ENCODE results near the gene ST8SIA6. TPM values are rescaled to one million over a fixed set of nuclear protein-coding genes. Genes with fewer than 3 reads are reported as not detected.

ST8SIA6 gene
- total and polyA plus RNA-seq, 9 of the 15 experiments (the other 6 are each of a cell fraction or from before 2014, with no cell fraction given), result 0.69 to 6.7 (median 5.0) TPM

DNA sequence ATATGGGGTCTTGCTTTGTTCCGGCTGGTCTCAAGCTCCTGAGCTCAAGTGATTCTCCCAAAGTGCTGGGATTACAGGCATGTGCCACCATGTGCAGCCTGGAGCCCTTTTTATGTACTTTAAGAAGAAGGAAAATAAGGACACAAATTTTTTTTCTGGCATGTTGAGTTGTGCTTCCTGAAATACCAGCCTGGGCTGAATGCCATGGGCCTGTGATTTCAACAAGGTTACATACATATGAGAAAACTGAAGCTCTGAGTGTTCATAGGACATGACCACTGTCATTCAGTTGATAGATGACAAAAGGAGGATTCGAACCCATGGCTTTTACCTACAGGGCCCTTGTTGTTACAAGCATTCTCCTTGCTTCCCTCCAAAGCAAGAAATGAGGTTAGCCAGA is 36.1 kb downstream of the ST8SIA6 start (continued):
- TF ChIP-seq SMARCB1 (IDR thresholded peaks at IDR 0.05; ENCODE audit: insufficient read length, low read depth) (no peak), ZBTB8A (IDR thresholded peaks at IDR 0.05; ENCODE audit: partially characterized antibody) (no peak), SAFB (IDR thresholded peaks at IDR 0.05; ENCODE audit: borderline replicate concordance, low read depth, low read length) (no peak)
- TF ChIP-seq, protein P1, sequence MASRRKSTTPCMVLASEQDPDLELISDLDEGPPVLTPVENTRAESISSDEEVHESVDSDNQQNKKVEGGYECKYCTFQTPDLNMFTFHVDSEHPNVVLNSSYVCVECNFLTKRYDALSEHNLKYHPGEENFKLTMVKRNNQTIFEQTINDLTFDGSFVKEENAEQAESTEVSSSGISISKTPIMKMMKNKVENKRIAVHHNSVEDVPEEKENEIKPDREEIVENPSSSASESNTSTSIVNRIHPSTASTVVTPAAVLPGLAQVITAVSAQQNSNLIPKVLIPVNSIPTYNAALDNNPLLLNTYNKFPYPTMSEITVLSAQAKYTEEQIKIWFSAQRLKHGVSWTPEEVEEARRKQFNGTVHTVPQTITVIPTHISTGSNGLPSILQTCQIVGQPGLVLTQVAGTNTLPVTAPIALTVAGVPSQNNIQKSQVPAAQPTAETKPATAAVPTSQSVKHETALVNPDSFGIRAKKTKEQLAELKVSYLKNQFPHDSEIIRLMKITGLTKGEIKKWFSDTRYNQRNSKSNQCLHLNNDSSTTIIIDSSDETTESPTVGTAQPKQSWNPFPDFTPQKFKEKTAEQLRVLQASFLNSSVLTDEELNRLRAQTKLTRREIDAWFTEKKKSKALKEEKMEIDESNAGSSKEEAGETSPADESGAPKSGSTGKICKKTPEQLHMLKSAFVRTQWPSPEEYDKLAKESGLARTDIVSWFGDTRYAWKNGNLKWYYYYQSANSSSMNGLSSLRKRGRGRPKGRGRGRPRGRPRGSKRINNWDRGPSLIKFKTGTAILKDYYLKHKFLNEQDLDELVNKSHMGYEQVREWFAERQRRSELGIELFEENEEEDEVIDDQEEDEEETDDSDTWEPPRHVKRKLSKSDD (conservative IDR thresholded peaks at IDR 0.05; ENCODE audit: low read length), result no peak

DNA sequence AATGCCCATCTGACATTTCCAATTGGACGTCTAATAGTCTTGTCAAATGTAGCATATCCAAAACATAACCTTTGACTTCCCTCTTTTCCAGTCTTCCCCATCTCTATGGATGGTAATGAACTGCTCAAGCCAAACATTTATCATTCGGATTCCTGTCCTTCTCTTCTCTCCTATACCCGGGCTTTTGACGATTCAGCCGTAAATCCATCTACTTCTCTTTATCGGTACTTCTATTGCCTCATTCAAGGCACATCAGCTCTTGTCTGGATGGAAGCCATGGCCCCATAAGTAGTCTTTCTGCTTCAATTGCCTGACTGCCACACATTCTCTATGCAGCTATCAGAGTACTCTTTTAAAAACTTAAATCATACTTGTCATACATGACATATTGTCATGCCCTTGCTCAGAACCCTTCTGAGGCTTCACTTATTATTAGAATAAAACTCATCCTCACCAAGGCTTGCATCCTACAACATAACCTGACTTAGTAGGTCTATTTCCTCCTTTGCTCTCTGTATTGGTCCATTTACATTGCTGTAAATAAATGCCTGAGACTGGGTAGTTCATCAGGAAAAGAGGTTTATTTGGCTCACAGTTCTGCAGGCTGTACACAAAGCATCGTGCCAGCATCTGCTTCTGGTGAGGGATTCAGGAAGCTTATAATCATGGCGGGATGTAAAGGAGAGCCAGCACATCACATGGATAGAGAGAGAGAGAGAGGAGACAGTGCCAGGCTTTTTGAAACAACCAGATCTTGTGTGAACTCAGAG is 37.8 kb downstream of the ST8SIA6 start:
- in situ Hi-C loops (cut with MboI) (no loop called here), intact Hi-C loops (cut with micrococcal nuclease) (no loop called here)
- H3K9ac ChIP-seq (ENCODE audit: insufficient read depth in 1 of 2, low read depth in 2 of 2, low read length in 2 of 2), result no peak overlapping the region
- H2AFZ ChIP-seq (ENCODE audit: low read depth, low read length), result peak overlapping the region; percentile 35
- H3K4me3 ChIP-seq, result no peak overlapping the region
- H3K4me2 ChIP-seq (ENCODE audit: insufficient read depth, low read length), result peak overlapping the region; percentile 15; the same call in 1 of the 2 replicates
- ATAC-seq (no peak; the same call in 1 of the 3 replicates), DNase-seq (ENCODE audit: extremely low read depth in 1 of 4, low spot score in 3 of 4) (no peak), FAIRE-seq (no peak)
- POLR2A ChIA-PET, result interaction anchor here (1.0 to 1.8 kb wide), 2 partner anchors 8 to 10 kb away, joined by 3 to 6 read pairs; no protein-coding TSS in a partner anchor
- no peaks in the 10 kb centered on the region for H3K9me3 ChIP-seq (replicated peaks; ENCODE audit: control insufficient read depth, insufficient read depth, low read depth, low read length)
- no peaks in the 10 kb centered on the region for H3K27me3 ChIP-seq (ENCODE audit: control insufficient read depth in 2 of 2, insufficient read depth in 2 of 2, low read length in 2 of 2)
- CTCF ChIA-PET (ENCODE audit: low intra/inter-chr PET ratio), result no interaction called here
- peaks cover 5% of the 10 kb centered on the region; the same call in 1 of the 3 replicates for H3K79me2 ChIP-seq (ENCODE audit: control insufficient read depth, insufficient read depth, low read length)
- H4K20me1 ChIP-seq (replicated peaks; ENCODE audit: control insufficient read depth, insufficient read depth, low read length), result no peaks in the 10 kb centered on the region
- H3K4me1 ChIP-seq (replicated peaks in 1 of 2; ENCODE audit: control insufficient read depth in 2 of 2, insufficient read depth in 2 of 2, low read length in 2 of 2), result peaks cover 18 to 43% of the 10 kb centered on the region in 2 experiments; a peak in 4 of 5 replicates
- no peaks in the 10 kb centered on the region for H3K9me1 ChIP-seq (ENCODE audit: control insufficient read depth, insufficient read depth, low read length)
- BruUV-seq (replicated peaks), result no TSS peak
- 55% methylated on average over 8 of the region's 8 CpGs for WGBS (ENCODE audit: insufficient coverage, low coverage, missing lambda C conversion rate)
- peaks cover 3% of the 10 kb centered on the region; the same call in 2 of the 3 replicates for H3K36me3 ChIP-seq (ENCODE audit: control insufficient read depth, insufficient read depth, low read length)
- no peak overlapping the region for H3K27ac ChIP-seq (ENCODE audit: extremely low read depth, low read depth, low read length)
- TF ChIP-seq NR2C2 (CRISPR knock-in tag; IDR thresholded peaks at IDR 0.05) (no peak), NR2C2 (tag; IDR thresholded peaks at IDR 0.05) (no peak), ZFPM2 (CRISPR knock-in tag; IDR thresholded peaks at IDR 0.05) (no peak), ZNF431 (CRISPR knock-in tag; IDR thresholded peaks at IDR 0.05) (no peak), CHD4 (IDR thresholded peaks at IDR 0.05; ENCODE audit: insufficient read depth, insufficient replicate concordance, low read depth, low read length, poor library complexity, severe bottlenecking) (no peak), MTA1 (IDR thresholded peaks at IDR 0.05; ENCODE audit: borderline replicate concordance) (no peak)
- TF ChIP-seq, protein P2, sequence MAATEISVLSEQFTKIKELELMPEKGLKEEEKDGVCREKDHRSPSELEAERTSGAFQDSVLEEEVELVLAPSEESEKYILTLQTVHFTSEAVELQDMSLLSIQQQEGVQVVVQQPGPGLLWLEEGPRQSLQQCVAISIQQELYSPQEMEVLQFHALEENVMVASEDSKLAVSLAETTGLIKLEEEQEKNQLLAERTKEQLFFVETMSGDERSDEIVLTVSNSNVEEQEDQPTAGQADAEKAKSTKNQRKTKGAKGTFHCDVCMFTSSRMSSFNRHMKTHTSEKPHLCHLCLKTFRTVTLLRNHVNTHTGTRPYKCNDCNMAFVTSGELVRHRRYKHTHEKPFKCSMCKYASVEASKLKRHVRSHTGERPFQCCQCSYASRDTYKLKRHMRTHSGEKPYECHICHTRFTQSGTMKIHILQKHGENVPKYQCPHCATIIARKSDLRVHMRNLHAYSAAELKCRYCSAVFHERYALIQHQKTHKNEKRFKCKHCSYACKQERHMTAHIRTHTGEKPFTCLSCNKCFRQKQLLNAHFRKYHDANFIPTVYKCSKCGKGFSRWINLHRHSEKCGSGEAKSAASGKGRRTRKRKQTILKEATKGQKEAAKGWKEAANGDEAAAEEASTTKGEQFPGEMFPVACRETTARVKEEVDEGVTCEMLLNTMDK (IDR thresholded peaks at IDR 0.05; ENCODE audit: borderline replicate concordance, insufficient read depth, low read depth, low read length, poor library complexity, severe bottlenecking), result no peak

All from K562 (cell line).